Astrocyte (in vitro differentiated cells and primary cell): ENCODE data around the gene CRYBG1. TPM values are rescaled to one million over a fixed set of nuclear protein-coding genes. Genes with fewer than 3 reads are reported as not detected.

ENCODE experiments used
- DNase-seq: peaks from one replicate; pipeline ENCODE4 v3.0.0-alpha.2; 2010; ENCODE audit warnings: low read depth
- FAIRE-seq: peaks from 2 replicates; lab custom pipeline; 2011; peaks lifted over from hg19 to GRCh38; lab: Jason Lieb, UNC
- H2AFZ ChIP-seq: 2 replicates; pipeline ENCODE4 v1.6.0; 2012; ENCODE audit warnings: low read depth, low read length, inconsistent platforms
- H3K27ac ChIP-seq: 2 replicates; pipeline ENCODE4 v1.5.1; 2011; ENCODE audit warnings: low read depth, low read length, inconsistent platforms
- H3K27me3 ChIP-seq: 2 replicates; pipeline ENCODE4 v1.6.0; 2011; ENCODE audit warnings: low read length, inconsistent platforms; ENCODE audit not compliant: insufficient read depth
- H3K36me3 ChIP-seq: 2 replicates; pipeline ENCODE4 v1.5.1; 2011; ENCODE audit warnings: low read length, inconsistent platforms; ENCODE audit not compliant: insufficient read depth
- H3K4me1 ChIP-seq: 2 replicates; pipeline ENCODE4 v1.5.1; 2011; ENCODE audit warnings: low read length, inconsistent platforms; ENCODE audit not compliant: insufficient read depth
- H3K4me2 ChIP-seq: 2 replicates; pipeline ENCODE4 v1.6.0; 2012; ENCODE audit warnings: low read length, inconsistent platforms
- H3K4me3 ChIP-seq: 2 replicates; pipeline ENCODE4 v1.5.1; 2011; ENCODE audit warnings: low read depth, mild to moderate bottlenecking, low read length, inconsistent platforms; ENCODE audit not compliant: insufficient read depth
- H3K79me2 ChIP-seq: 2 replicates; pipeline ENCODE4 v1.6.0; 2012; ENCODE audit warnings: mild to moderate bottlenecking, low read length, inconsistent platforms; ENCODE audit not compliant: insufficient read depth
- H3K9ac ChIP-seq: 2 replicates; pipeline ENCODE4 v1.6.0; 2012; ENCODE audit warnings: mild to moderate bottlenecking, low read length, inconsistent platforms
- H3K9me3 ChIP-seq: 2 replicates; pipeline ENCODE4 v1.5.1; 2012; ENCODE audit warnings: low read depth, mild to moderate bottlenecking, low read length, inconsistent platforms; ENCODE audit not compliant: insufficient read depth
- H4K20me1 ChIP-seq: 2 replicates; pipeline ENCODE4 v1.6.0; 2012; ENCODE audit warnings: low read length, inconsistent platforms; ENCODE audit not compliant: insufficient read depth
- H3K27ac Mint-ChIP-seq: one replicate; pipeline ENCODE4 v1.8.0; 2021; ENCODE audit warnings: mild to moderate bottlenecking, mixed read lengths; ENCODE audit not compliant: unreplicated experiment
- H3K27me3 Mint-ChIP-seq: one replicate; pipeline ENCODE4 v1.8.0; 2021; ENCODE audit warnings: low read depth, mixed read lengths; ENCODE audit not compliant: unreplicated experiment
- H3K36me3 Mint-ChIP-seq: one replicate; pipeline ENCODE4 v1.8.0; 2021; ENCODE audit warnings: low read depth, mixed read lengths; ENCODE audit not compliant: unreplicated experiment
- H3K4me1 Mint-ChIP-seq: one replicate; pipeline ENCODE4 v1.8.0; 2021; ENCODE audit warnings: low read depth, mixed read lengths; ENCODE audit not compliant: unreplicated experiment
- H3K4me3 Mint-ChIP-seq: one replicate; pipeline ENCODE4 v1.8.0; 2021; ENCODE audit warnings: mild to moderate bottlenecking, moderate library complexity, mixed read lengths; ENCODE audit not compliant: unreplicated experiment
- H3K9me3 Mint-ChIP-seq: one replicate; pipeline ENCODE4 v1.8.0; 2021; ENCODE audit warnings: mild to moderate bottlenecking, mixed read lengths; ENCODE audit not compliant: unreplicated experiment
- EZH2 ChIP-seq: IDR thresholded peaks from 2 replicates; pipeline ENCODE4 v1.6.1; 2012; ENCODE audit warnings: mild to moderate bottlenecking, low read length, inconsistent platforms; ENCODE audit not compliant: insufficient read depth
- total RNA-seq: library from RNA; stranded (reverse); gene quantifications from 2 replicates; pipeline ENCODE4 v1.2.1, GENCODE V29; 2021
- TF ChIP-seq, protein P1 (sequence below): IDR thresholded peaks from 2 replicates; pipeline ENCODE4 v1.5.1; 2011; ENCODE audit warnings: low read depth, mild to moderate bottlenecking, inconsistent platforms, low read length, moderate library complexity; ENCODE audit not compliant: insufficient read depth

CRYBG1 gene
- total RNA-seq, 1 donor from 2014 or later, result 0.64 TPM

DNA sequence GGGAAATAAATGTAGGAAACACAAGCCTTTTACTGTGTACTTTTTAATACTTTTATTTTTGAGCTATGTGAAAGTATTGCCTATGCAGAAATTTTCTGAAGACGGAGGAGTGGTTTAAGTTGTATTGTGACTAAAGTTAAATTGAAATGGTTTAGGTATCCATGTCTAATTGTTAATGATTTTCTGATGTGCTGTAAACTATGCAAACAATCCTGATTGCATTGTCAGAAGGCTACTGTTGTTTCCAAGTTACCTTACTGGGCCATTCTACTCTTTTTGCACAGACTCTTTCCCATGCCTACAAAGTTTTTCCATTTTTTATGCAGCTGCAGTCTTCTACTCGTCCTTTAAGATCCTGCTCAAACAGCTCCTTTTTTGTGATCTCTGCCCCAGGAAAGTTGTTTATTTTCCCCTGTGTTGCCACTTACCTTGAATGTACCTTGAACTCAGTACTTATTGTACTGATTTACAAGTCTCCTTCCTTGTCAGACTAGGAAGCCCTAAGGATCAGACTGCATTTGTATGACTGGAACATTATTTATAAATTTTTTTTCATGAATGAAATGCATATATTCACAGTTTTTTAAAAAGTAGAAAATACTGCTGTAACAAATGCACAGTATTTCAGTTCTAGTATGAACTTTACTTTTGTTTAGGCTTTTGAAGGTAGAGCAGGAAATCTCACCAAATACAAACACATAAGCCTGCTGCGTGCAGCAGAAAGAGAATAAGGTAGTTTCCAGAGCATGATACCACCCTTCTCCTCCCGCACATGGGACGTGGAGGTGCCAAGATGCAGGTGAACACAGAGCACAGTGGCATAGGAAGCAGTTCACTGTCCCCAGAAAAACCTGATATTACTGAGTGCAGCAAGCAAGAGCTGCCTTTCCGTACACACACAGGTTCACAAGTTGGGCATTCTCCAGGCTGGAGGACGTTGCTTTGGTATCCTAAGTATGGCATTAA is 97.8 kb downstream of the CRYBG1 start:
- DNase-seq (no peak), FAIRE-seq (no peak)
- no peak for TF ChIP-seq EZH2
- TF ChIP-seq, protein P1, sequence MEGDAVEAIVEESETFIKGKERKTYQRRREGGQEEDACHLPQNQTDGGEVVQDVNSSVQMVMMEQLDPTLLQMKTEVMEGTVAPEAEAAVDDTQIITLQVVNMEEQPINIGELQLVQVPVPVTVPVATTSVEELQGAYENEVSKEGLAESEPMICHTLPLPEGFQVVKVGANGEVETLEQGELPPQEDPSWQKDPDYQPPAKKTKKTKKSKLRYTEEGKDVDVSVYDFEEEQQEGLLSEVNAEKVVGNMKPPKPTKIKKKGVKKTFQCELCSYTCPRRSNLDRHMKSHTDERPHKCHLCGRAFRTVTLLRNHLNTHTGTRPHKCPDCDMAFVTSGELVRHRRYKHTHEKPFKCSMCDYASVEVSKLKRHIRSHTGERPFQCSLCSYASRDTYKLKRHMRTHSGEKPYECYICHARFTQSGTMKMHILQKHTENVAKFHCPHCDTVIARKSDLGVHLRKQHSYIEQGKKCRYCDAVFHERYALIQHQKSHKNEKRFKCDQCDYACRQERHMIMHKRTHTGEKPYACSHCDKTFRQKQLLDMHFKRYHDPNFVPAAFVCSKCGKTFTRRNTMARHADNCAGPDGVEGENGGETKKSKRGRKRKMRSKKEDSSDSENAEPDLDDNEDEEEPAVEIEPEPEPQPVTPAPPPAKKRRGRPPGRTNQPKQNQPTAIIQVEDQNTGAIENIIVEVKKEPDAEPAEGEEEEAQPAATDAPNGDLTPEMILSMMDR, result no peak
- Histone ChIP-seq H2AFZ (no peak overlapping the region), H3K36me3 (no peaks in the 10 kb centered on the region), H3K27me3 (no peaks in the 10 kb centered on the region), H3K4me2 (no peak overlapping the region), H3K4me1 (no peaks in the 10 kb centered on the region), H3K27ac (no peak overlapping the region), H4K20me1 (no peaks in the 10 kb centered on the region), H3K4me3 (no peak overlapping the region), H3K9ac (no peak overlapping the region), H3K79me2 (no peaks in the 10 kb centered on the region), H3K9me3 (no peaks in the 10 kb centered on the region)
- Mint-ChIP-seq H3K36me3 (no peaks in the 10 kb centered on the region), H3K4me1 (peaks cover 5% of the 10 kb centered on the region), H3K27me3 (peaks cover 6% of the 10 kb centered on the region), H3K9me3 (no peaks in the 10 kb centered on the region), H3K27ac (no peak overlapping the region), H3K4me3 (no peak overlapping the region)

DNA sequence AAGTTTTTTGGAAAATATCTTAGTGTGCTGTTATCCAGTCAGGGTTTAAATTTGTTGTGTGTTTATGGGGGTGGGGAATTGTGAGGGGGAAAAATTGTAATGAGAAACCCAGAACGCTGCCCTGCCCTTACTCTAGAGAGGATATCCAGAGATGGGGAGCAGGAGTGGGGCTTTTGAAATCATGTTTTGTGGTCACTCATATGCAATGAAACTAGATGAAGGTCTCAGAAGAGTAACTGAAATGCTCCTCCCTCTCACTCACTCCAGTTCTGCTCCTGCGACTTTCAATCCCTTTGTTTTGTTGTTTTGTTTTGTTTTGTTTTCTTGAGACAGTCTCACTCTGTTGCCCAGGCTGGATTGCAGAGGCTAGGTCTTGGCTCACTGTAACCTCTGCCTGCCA is 100.0 kb downstream of the CRYBG1 start:
- no peaks in the 10 kb centered on the region for H3K27me3 ChIP-seq
- H3K4me1 ChIP-seq, result no peaks in the 10 kb centered on the region
- no peaks in the 10 kb centered on the region for H3K79me2 ChIP-seq
- no peak overlapping the region for H3K4me2 ChIP-seq
- H3K4me3 Mint-ChIP-seq, result no peak overlapping the region
- H2AFZ ChIP-seq, result no peak overlapping the region
- H4K20me1 ChIP-seq, result no peaks in the 10 kb centered on the region
- H3K9ac ChIP-seq, result no peak overlapping the region
- no peaks in the 10 kb centered on the region for H3K9me3 Mint-ChIP-seq
- H3K36me3 ChIP-seq, result no peaks in the 10 kb centered on the region
- no peak for DNase-seq
- no peak for FAIRE-seq
- H3K4me3 ChIP-seq, result no peak overlapping the region
- no peak overlapping the region for H3K27ac Mint-ChIP-seq
- no peaks in the 10 kb centered on the region for H3K9me3 ChIP-seq
- H3K27ac ChIP-seq, result no peak overlapping the region
- H3K36me3 Mint-ChIP-seq, result no peaks in the 10 kb centered on the region
- H3K27me3 Mint-ChIP-seq, result peaks cover 6% of the 10 kb centered on the region
- no peak for TF ChIP-seq EZH2
- TF ChIP-seq, protein P1, result no peak
- H3K4me1 Mint-ChIP-seq, result no peaks in the 10 kb centered on the region

DNA sequence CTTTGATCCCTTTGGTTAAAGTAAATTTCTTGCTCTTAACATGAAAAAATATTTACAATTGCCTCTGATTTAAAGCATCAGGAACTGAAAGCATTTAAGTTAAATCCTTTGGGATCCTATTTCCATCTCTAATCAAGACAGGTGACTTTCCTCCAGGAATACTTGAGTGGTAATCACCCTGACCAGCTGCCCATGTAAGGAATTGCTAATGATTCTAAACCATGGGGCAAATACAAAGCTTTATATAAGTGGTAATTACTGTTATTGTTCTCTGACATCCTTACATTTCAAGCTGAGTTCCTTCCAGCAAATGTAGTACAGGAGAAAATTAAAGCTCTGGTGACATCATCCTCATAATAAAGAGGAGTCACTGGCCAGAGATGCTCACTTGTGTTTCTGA is 100.6 kb downstream of the CRYBG1 start:
- H3K4me3 Mint-ChIP-seq, result no peak overlapping the region

More for the DNA sequence above, 100.6 kb downstream of the CRYBG1 start:
- H3K27me3 Mint-ChIP-seq, result peaks cover 3% of the 10 kb centered on the region
- DNase-seq, result no peak
- Histone ChIP-seq H3K79me2 (no peaks in the 10 kb centered on the region), H3K4me3 (no peak overlapping the region), H3K9ac (no peak overlapping the region), H3K9me3 (no peaks in the 10 kb centered on the region), H3K4me1 (no peaks in the 10 kb centered on the region), H3K27ac (no peak overlapping the region), H4K20me1 (no peaks in the 10 kb centered on the region), H3K27me3 (no peaks in the 10 kb centered on the region), H3K4me2 (no peak overlapping the region), H2AFZ (no peak overlapping the region), H3K36me3 (no peaks in the 10 kb centered on the region)
- H3K9me3 Mint-ChIP-seq, result no peaks in the 10 kb centered on the region
- H3K4me1 Mint-ChIP-seq, result no peaks in the 10 kb centered on the region
- FAIRE-seq, result no peak
- TF ChIP-seq, protein P1, result no peak
- no peak for TF ChIP-seq EZH2
- H3K36me3 Mint-ChIP-seq, result no peaks in the 10 kb centered on the region
- H3K27ac Mint-ChIP-seq, result no peak overlapping the region
